ENCODE results near the gene TNS1. TPM values are rescaled to one million over a fixed set of nuclear protein-coding genes. Genes with fewer than 3 reads are reported as not detected.
A peak's percentile ranks its signal among the peaks of the same experiment; 100 is the strongest.

Gene TNS1
- polyA plus RNA-seq, 1 of the 3 experiments (the other 2 are of a cell fraction), result 12.1 TPM

DNA sequence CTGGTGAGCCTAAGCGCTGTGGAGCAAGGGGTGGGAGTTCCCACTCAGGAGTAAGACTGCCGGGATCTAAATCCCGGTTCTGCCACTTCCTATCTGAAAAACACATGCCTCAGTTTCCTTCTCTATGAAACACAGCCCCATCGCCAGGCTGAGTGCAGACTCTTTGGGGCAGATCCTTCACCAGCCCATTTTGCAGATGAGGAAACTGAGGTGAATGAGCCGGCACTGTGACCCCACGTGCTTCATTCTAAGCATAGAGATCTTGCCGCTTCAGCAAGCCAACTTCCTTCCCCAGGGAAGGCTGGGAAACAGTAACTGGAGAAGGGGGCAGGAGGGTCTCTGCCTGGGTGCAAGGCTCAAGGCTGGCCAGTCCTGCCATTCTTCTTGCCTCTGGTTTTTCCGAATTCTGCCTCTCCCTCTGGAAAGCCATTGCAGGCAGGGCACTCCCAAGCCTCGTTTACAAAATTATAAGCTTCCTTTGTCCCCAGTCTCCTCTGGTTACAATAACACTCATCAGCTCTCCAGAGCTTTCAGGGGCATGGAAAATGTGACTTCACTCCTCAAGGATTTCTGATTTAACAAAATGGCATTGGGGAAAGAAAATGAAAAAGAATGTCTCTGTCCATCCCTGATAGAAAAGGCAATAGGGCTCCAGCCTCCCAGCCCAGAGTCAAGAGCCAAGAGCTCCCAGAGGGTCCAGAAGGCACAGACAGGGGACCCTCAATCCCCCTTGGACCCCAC is 249.2 kb downstream of the TNS1 start:
- Histone ChIP-seq H3K4me2 (no peak overlapping the region; the same call in 1 of the 2 replicates), H3K4me3 (ENCODE audit: low read depth in 2 of 2, low read length in 1 of 2) (no peak overlapping the region), H3K4me1 (ENCODE audit: control insufficient read depth in 1 of 2, insufficient read depth in 2 of 2, low read depth in 1 of 2, low read length in 1 of 2) (peaks cover 5 to 17% of the 10 kb centered on the region in 2 experiments; a peak in 2 of 4 replicates), H3K9me3 (no peaks in the 10 kb centered on the region), H3K9me2 (no peaks in the 10 kb centered on the region), H3K79me2 (ENCODE audit: insufficient read depth) (no peaks in the 10 kb centered on the region), H4K20me1 (ENCODE audit: insufficient read depth) (no peaks in the 10 kb centered on the region), H3K36me3 (replicated peaks in 1 of 2; ENCODE audit: control insufficient read depth in 1 of 2, insufficient read depth in 2 of 2, low read length in 1 of 2) (peaks cover 0 to 1% of the 10 kb centered on the region in 2 experiments), H3F3A (replicated peaks; ENCODE audit: insufficient read depth) (no peaks in the 10 kb centered on the region), H3K27me3 (ENCODE audit: insufficient read depth) (no peaks in the 10 kb centered on the region), H3K27ac (ENCODE audit: low read depth in 2 of 2, low read length in 1 of 2) (peak overlapping the region in 1 of 2 experiments; percentile 43; a peak in 1 of 4 replicates), H3K9ac (no peak overlapping the region), H2AFZ (ENCODE audit: low read depth) (no peak overlapping the region)
- ChIA-PET CTCF (interaction anchor here (0.8 to 1.2 kb wide), 2 partner anchors 40 to 103 kb away, joined by 3 to 5 read pairs; no protein-coding TSS in a partner anchor), POLR2A (no interaction called here)
- 79% methylated on average over 9 of the region's 9 CpGs for WGBS (ENCODE audit: low lambda C conversion rate)
- no peak for DNase-seq
- TF ChIP-seq ELF1 (IDR thresholded peaks at IDR 0.05) (no peak), FOSL2 (IDR thresholded peaks at IDR 0.05; ENCODE audit: borderline replicate concordance, low read depth) (no peak), REST (IDR thresholded peaks at IDR 0.05; ENCODE audit: low read depth, low read length) (0 out of 2 replicates have a peak, but pooled peaks have one; percentile 14)

GRCh38 chr2:217752714-217753459 is 249.9 kb downstream of the TNS1 start:
- H3K27me3 ChIP-seq (ENCODE audit: insufficient read depth), result no peaks in the 10 kb centered on the region
- no peaks in the 10 kb centered on the region for H3F3A ChIP-seq (replicated peaks; ENCODE audit: insufficient read depth)
- H3K4me2 ChIP-seq, result no peak overlapping the region
- no peak overlapping the region for H3K4me3 ChIP-seq (ENCODE audit: low read depth in 2 of 2, low read length in 1 of 2)
- no peaks in the 10 kb centered on the region for H3K9me3 ChIP-seq
- no peak for DNase-seq
- H3K27ac ChIP-seq (ENCODE audit: low read depth in 2 of 2, low read length in 1 of 2), result no peak overlapping the region
- no peaks in the 10 kb centered on the region for H3K79me2 ChIP-seq (ENCODE audit: insufficient read depth)
- no peak overlapping the region for H2AFZ ChIP-seq (ENCODE audit: low read depth)
- no peak overlapping the region for H3K9ac ChIP-seq
- CTCF ChIA-PET, result interaction anchor here (0.8 to 1.2 kb wide), 2 partner anchors 32 to 102 kb away, joined by 3 to 5 read pairs; no protein-coding TSS in a partner anchor
- no peaks in the 10 kb centered on the region for H3K9me2 ChIP-seq
- POLR2A ChIA-PET, result no interaction called here
- H3K4me1 ChIP-seq (ENCODE audit: control insufficient read depth in 1 of 2, insufficient read depth in 2 of 2, low read depth in 1 of 2, low read length in 1 of 2), result peaks cover 5 to 19% of the 10 kb centered on the region in 2 experiments; a peak in 2 of 4 replicates
- no peaks in the 10 kb centered on the region for H3K36me3 ChIP-seq (replicated peaks in 1 of 2; ENCODE audit: control insufficient read depth in 1 of 2, insufficient read depth in 2 of 2, low read length in 1 of 2)
- no peaks in the 10 kb centered on the region for H4K20me1 ChIP-seq (ENCODE audit: insufficient read depth)
- whole genome bisulfite sequencing (ENCODE audit: low lambda C conversion rate), result 77% methylated on average over 9 of the region's 10 CpGs
- TF ChIP-seq FOXJ3 (CRISPR knock-in tag; IDR thresholded peaks at IDR 0.05) (no peak), SIN3A (IDR thresholded peaks at IDR 0.05; ENCODE audit: borderline replicate concordance, low read depth, low read length) (no peak), CHD2 (IDR thresholded peaks at IDR 0.05; ENCODE audit: low read length, partially characterized antibody) (no peak), JUND (IDR thresholded peaks at IDR 0.05) (no peak), RXRA (IDR thresholded peaks at IDR 0.05; ENCODE audit: borderline replicate concordance, low read depth) (no peak), RFX5 (IDR thresholded peaks at IDR 0.05; ENCODE audit: low read length) (no peak), MAX (IDR thresholded peaks at IDR 0.05; ENCODE audit: low read depth) (no peak), CTCF (IDR thresholded peaks at IDR 0.05) (no peak), USF2 (IDR thresholded peaks at IDR 0.05; ENCODE audit: borderline replicate concordance, low read depth, low read length) (no peak), TEAD4 (IDR thresholded peaks at IDR 0.05; ENCODE audit: borderline replicate concordance, insufficient read depth) (no peak), ZBTB33 (IDR thresholded peaks at IDR 0.05; ENCODE audit: borderline replicate concordance, low read depth) (no peak), TCF12 (IDR thresholded peaks at IDR 0.05) (no peak), GATA2 (CRISPR knock-in tag; IDR thresholded peaks at IDR 0.05) (no peak), RAD21 (IDR thresholded peaks at IDR 0.05; ENCODE audit: low read length) (no peak)
